HepG2 (cell line): Measurements from ENCODE around the gene RPEL1. TPM values are rescaled to one million over a fixed set of nuclear protein-coding genes. Genes with fewer than 3 reads are reported as not detected.

ENCODE experiments used
- AGO1 ChIP-seq: fragments of 200-400 bp; formaldehyde crosslinking; IDR thresholded peaks from 2 replicates; pipeline ENCODE4 v1.6.1; 2017; ENCODE audit warnings: mild to moderate bottlenecking, low read depth, low read length, moderate library complexity; ENCODE audit not compliant: poor library complexity, severe bottlenecking
- AKAP8 ChIP-seq: sonication (generic); formaldehyde crosslinking; IDR thresholded peaks from 2 replicates; pipeline ENCODE4 v1.5.1; 2020; ENCODE audit warnings: mild to moderate bottlenecking, missing genetic modification reagents
- ARNT ChIP-seq: fragments of 450-650 bp; IDR thresholded peaks from 2 replicates; pipeline ENCODE4 v1.6.1; 2017
- CSRNP1 ChIP-seq: sonication (generic); formaldehyde crosslinking; IDR thresholded peaks from 2 replicates; pipeline ENCODE4 v1.8.1; 2023; ENCODE audit warnings: mild to moderate bottlenecking, missing genetic modification reagents
- EZH2 ChIP-seq: conservative IDR thresholded peaks from 2 replicates; pipeline ENCODE4 v1.6.1; 2012; ENCODE audit warnings: mild to moderate bottlenecking, low read depth, low read length, moderate library complexity
- IRF9 ChIP-seq: sonication (generic); formaldehyde crosslinking; IDR thresholded peaks from 2 replicates; pipeline ENCODE4 v1.8.0; 2022; ENCODE audit warnings: missing genetic modification reagents, mild to moderate bottlenecking, borderline replicate concordance
- NKX3-1 ChIP-seq: sonication (generic); formaldehyde crosslinking; IDR thresholded peaks from 2 replicates; pipeline ENCODE4 v1.5.0; 2020; ENCODE audit warnings: missing genetic modification reagents
- POLR2AphosphoS2 ChIP-seq: IDR thresholded peaks from 2 replicates; pipeline ENCODE4 v1.6.1; 2011; ENCODE audit warnings: low read depth, low read length, improper control_type of control experiment
- SRSF9 ChIP-seq: fragments of 200-400 bp; formaldehyde crosslinking; IDR thresholded peaks from 2 replicates; pipeline ENCODE4 v1.6.1; 2018; ENCODE audit warnings: borderline replicate concordance, mild to moderate bottlenecking, low read depth, low read length; ENCODE audit not compliant: insufficient read depth, poor library complexity, severe bottlenecking
- UBTF ChIP-seq: sonication (generic); formaldehyde crosslinking; IDR thresholded peaks from 2 replicates; pipeline ENCODE4 v1.4.0; 2020; ENCODE audit warnings: mild to moderate bottlenecking, missing genetic modification reagents
- ZBTB34 ChIP-seq: sonication (generic); formaldehyde crosslinking; IDR thresholded peaks from 2 replicates; pipeline ENCODE4 v1.8.0; 2022; ENCODE audit warnings: mild to moderate bottlenecking, missing genetic modification reagents
- ZBTB8A ChIP-seq: sonication (generic); formaldehyde crosslinking; IDR thresholded peaks from 2 replicates; pipeline ENCODE4 v1.4.0; 2020; ENCODE audit warnings: mild to moderate bottlenecking, low read depth, missing genetic modification reagents, borderline replicate concordance
- ZC3H13 ChIP-seq: sonication (generic); formaldehyde crosslinking; IDR thresholded peaks from 2 replicates; pipeline ENCODE4 v1.8.1; 2023; ENCODE audit warnings: mild to moderate bottlenecking, missing genetic modification reagents, moderate library complexity
- ZFYVE20 ChIP-seq: sonication (generic); formaldehyde crosslinking; IDR thresholded peaks from 2 replicates; pipeline ENCODE4 v1.8.0; 2023; ENCODE audit warnings: low read depth, mild to moderate bottlenecking, moderate library complexity, missing genetic modification reagents, borderline replicate concordance
- ZNF20 ChIP-seq: sonication (generic); formaldehyde crosslinking; IDR thresholded peaks from 2 replicates; pipeline ENCODE4 v1.4.0; 2020; ENCODE audit warnings: mild to moderate bottlenecking, moderate library complexity, missing genetic modification reagents
- ZNF430 ChIP-seq: sonication (generic); formaldehyde crosslinking; IDR thresholded peaks from 2 replicates; pipeline ENCODE4 v1.9.0; 2021; ENCODE audit warnings: mild to moderate bottlenecking, missing genetic modification reagents
- ZNF44 ChIP-seq: sonication (generic); formaldehyde crosslinking; IDR thresholded peaks from 2 replicates; pipeline ENCODE4 v1.5.1; 2020; ENCODE audit warnings: mild to moderate bottlenecking, missing genetic modification reagents
- ZNF484 ChIP-seq: sonication (generic); formaldehyde crosslinking; IDR thresholded peaks from 2 replicates; pipeline ENCODE4 v1.5.1; 2020; ENCODE audit warnings: mild to moderate bottlenecking, low read depth, missing genetic modification reagents, borderline replicate concordance
- ZNF501 ChIP-seq: sonication (generic); formaldehyde crosslinking; IDR thresholded peaks from 2 replicates; pipeline ENCODE4 v1.5.1; 2020; ENCODE audit warnings: mild to moderate bottlenecking, moderate library complexity, missing genetic modification reagents
- ZNF724P ChIP-seq: sonication (generic); formaldehyde crosslinking; IDR thresholded peaks from 2 replicates; pipeline ENCODE4 v1.8.0; 2022; ENCODE audit warnings: missing genetic modification reagents, borderline replicate concordance
- ZNF761 ChIP-seq: sonication (generic); formaldehyde crosslinking; conservative IDR thresholded peaks from 2 replicates; pipeline ENCODE4 v1.4.0; 2020; ENCODE audit warnings: mild to moderate bottlenecking, missing genetic modification reagents
- polyA plus RNA-seq, 8 experiments: library from polyadenylated mRNA; depleted of rRNA in 3 of 8; stranded (reverse) in 7 of 8; unstranded in 1 of 8; fragments of >200 nt; fragmentation: Illumina TruSeq in 4 of 8; extraction: Trizol in 4 of 8; gene quantifications; 2 replicates each; pipeline versions ENCODE4 v1.2.1 to v1.2.3, GENCODE V29; 2011 to 2016; ENCODE audit warnings: low read depth in 4 of 8, missing spikeins in 1 of 8, mixed read lengths in 1 of 8; ENCODE audit not compliant: insufficient read depth in 1 of 8
- total RNA-seq, 5 experiments: library from RNA; depleted of rRNA; stranded (reverse); fragments of >200 nt; fragmentation: Illumina TruSeq; extraction: Trizol; gene quantifications; 2 replicates each; pipeline ENCODE4 v1.2.3, GENCODE V29; 2016; ENCODE audit warnings: low read depth in 1 of 5
- TF ChIP-seq, protein P1 (sequence below): IDR thresholded peaks from 2 replicates; pipeline ENCODE4 v1.6.1; 2016

RPEL1 gene
- total and polyA plus RNA-seq, 2 of the 13 experiments (the other 11 are each of a cell fraction or from before 2014, with no cell fraction given) = 0.04 to 0.07 TPM

DNA sequence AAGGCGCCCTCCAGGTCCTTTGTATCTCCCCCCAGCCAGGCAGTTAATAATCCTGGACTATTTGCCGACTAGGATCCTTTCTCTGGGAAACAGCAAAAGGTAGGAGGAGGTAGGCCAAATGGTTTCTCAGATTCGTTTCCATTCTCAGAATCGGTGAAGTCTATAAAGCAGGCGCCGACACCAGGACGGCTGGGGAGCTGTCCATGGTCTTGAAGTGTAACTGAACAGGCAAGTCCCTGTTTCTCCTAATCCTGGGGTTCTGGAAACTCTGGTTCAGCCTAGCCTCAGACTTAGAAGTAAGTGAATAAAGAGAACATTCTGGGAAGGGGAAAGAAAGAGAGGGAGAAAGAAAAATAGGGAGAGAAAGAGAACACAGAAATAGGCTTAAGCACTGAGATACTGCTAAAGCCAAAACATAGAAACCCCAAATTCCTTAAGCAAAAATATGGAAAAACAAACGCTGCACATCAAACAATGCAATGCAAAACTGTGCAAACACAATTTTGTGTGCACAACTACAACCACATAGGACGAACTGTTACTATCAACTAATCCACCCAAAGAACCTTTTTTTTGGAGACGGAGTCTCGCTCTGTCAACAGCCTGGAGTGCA, 20.1 kb downstream of the RPEL1 start (continued):
- TF ChIP-seq IRF9 (no peak), ZNF430 (CRISPR knock-in tag) (peak; percentile 76; the same call in 1 of the 2 replicates), AGO1 (no peak), UBTF (no peak), POLR2AphosphoS2 (no peak), ZC3H13 (no peak), ZNF761 (CRISPR knock-in tag) (no peak), ZNF44 (CRISPR knock-in tag) (peak; percentile 55; the same call in 1 of the 2 replicates), ZNF20 (CRISPR knock-in tag) (no peak), ZBTB8A (CRISPR knock-in tag) (no peak), NKX3-1 (CRISPR knock-in tag) (peak; percentile 93), ZFYVE20 (CRISPR knock-in tag) (no peak), AKAP8 (CRISPR knock-in tag) (no peak), ARNT (no peak), ZNF724P (CRISPR knock-in tag) (no peak), EZH2 (no peak), ZNF484 (CRISPR knock-in tag) (no peak), ZBTB34 (CRISPR knock-in tag) (no peak), ZNF501 (CRISPR knock-in tag) (no peak), CSRNP1 (CRISPR knock-in tag) (0 out of 2 replicates have a peak, but pooled peaks have one; percentile 29), SRSF9 (no peak)
- TF ChIP-seq, protein P1, sequence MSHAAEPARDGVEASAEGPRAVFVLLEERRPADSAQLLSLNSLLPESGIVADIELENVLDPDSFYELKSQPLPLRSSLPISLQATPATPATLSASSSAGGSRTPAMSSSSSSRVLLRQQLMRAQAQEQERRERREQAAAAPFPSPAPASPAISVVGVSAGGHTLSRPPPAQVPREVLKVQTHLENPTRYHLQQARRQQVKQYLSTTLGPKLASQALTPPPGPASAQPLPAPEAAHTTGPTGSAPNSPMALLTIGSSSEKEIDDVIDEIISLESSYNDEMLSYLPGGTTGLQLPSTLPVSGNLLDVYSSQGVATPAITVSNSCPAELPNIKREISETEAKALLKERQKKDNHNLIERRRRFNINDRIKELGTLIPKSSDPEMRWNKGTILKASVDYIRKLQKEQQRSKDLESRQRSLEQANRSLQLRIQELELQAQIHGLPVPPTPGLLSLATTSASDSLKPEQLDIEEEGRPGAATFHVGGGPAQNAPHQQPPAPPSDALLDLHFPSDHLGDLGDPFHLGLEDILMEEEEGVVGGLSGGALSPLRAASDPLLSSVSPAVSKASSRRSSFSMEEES = peak; percentile 84
